SK-N-SH (cell line): ENCODE results near the gene SLC24A4. TPM values are rescaled to one million over a fixed set of nuclear protein-coding genes. Genes with fewer than 3 reads are reported as not detected.

Experiments
- CTCF ChIA-PET: fragments of 300-600, 350-600 bp; formaldehyde crosslinking; extraction: SDS; loops from one replicate; lab custom pipeline; 2021; lab: Yijun Ruan, JAX
- POLR2A ChIA-PET: fragments of 350-600 bp; sonication (Branson Sonifier 250); formaldehyde crosslinking; extraction: SDS; loops from one replicate; lab custom pipeline; 2020; ENCODE audit warnings: antibody characterized with exemption, inconsistent platforms; lab: Yijun Ruan, JAX
- DNase-seq: peaks from one replicate; pipeline ENCODE4 v3.0.0; 2012
- H2AFZ ChIP-seq: fragments of 200-600 bp; sonication (generic); 2 replicates; pipeline ENCODE4 v1.8.1; 2016; ENCODE audit warnings: antibody characterized with exemption, mild to moderate bottlenecking, low read depth
- H3F3A ChIP-seq: fragments of 200-600 bp; sonication (generic); replicated peaks from 2 replicates; pipeline ENCODE3; 2016; ENCODE audit warnings: antibody characterized with exemption, mild to moderate bottlenecking; ENCODE audit not compliant: insufficient read depth
- H3K27ac ChIP-seq, 2 experiments: fragments of 200-500 bp in 1 of 2; fragments of 200-600 bp in 1 of 2; sonication (Bioruptor generic) in 1 of 2; sonication (generic), shearing (Covaris generic) in 1 of 2; 2 replicates each; pipeline versions ENCODE4 v1.5.1 to v1.6.1; 2014 to 2016; ENCODE audit warnings: low read depth in 2 of 2, inconsistent platforms in 1 of 2, low read length in 1 of 2, mild to moderate bottlenecking in 1 of 2, mixed read lengths in 1 of 2
- H3K27me3 ChIP-seq: fragments of 200-600 bp; sonication (generic), shearing (Covaris generic); 2 replicates; pipeline ENCODE4 v1.6.1; 2016; ENCODE audit warnings: mixed run types; ENCODE audit not compliant: insufficient read depth
- H3K36me3 ChIP-seq, 2 experiments: fragments of 200-500 bp in 1 of 2; fragments of 200-600 bp in 1 of 2; sonication (Bioruptor generic) in 1 of 2; sonication (generic) in 1 of 2; replicated peaks in 1 of 2; 2 replicates each; pipeline versions ENCODE3 to v1.5.1; 2014 to 2016; ENCODE audit warnings: low read length in 1 of 2, mild to moderate bottlenecking in 1 of 2; ENCODE audit not compliant: insufficient read depth in 2 of 2, control insufficient read depth in 1 of 2
- H3K4me1 ChIP-seq, 2 experiments: fragments of 200-500 bp in 1 of 2; fragments of 200-600 bp in 1 of 2; sonication (Bioruptor generic) in 1 of 2; sonication (generic), shearing (Covaris generic) in 1 of 2; 2 replicates each; pipeline versions ENCODE4 v1.5.1 to v1.6.1; 2014 to 2016; ENCODE audit warnings: low read depth in 1 of 2, low read length in 1 of 2, mixed run types in 1 of 2; ENCODE audit not compliant: insufficient read depth in 2 of 2, control insufficient read depth in 1 of 2
- H3K4me2 ChIP-seq: fragments of 200-600 bp; sonication (generic), shearing (Covaris generic); 2 replicates; pipeline ENCODE4 v1.6.1; 2017; ENCODE audit warnings: mixed run types
- H3K4me3 ChIP-seq, 2 experiments: fragments of 200-500 bp in 1 of 2; fragments of 200-600 bp in 1 of 2; sonication (Bioruptor generic) in 1 of 2; sonication (generic), shearing (Covaris generic) in 1 of 2; 2 replicates each; pipeline versions ENCODE4 v1.5.1 to v1.8.1; 2014 to 2016; ENCODE audit warnings: low read depth in 2 of 2, inconsistent platforms in 1 of 2, low read length in 1 of 2, mild to moderate bottlenecking in 1 of 2, mixed read lengths in 1 of 2, moderate library complexity in 1 of 2
- H3K79me2 ChIP-seq: fragments of 200-600 bp; sonication (generic); 2 replicates; pipeline ENCODE4 v1.8.1; 2017; ENCODE audit warnings: mild to moderate bottlenecking; ENCODE audit not compliant: insufficient read depth
- H3K9ac ChIP-seq: fragments of 200-600 bp; sonication (generic); 2 replicates; pipeline ENCODE4 v1.6.1; 2017; ENCODE audit warnings: mixed run types
- H3K9me2 ChIP-seq: fragments of 200-600 bp; sonication (generic); 2 replicates; pipeline ENCODE4 v1.6.1; 2017; ENCODE audit warnings: mixed run types
- H3K9me3 ChIP-seq: fragments of 200-600 bp; sonication (generic); 2 replicates; pipeline ENCODE4 v1.6.1; 2017; ENCODE audit warnings: mixed run types, mild to moderate bottlenecking, moderate library complexity
- H4K20me1 ChIP-seq: fragments of 200-600 bp; sonication (generic); 2 replicates; pipeline ENCODE4 v1.6.1; 2017; ENCODE audit warnings: mild to moderate bottlenecking, mixed run types; ENCODE audit not compliant: insufficient read depth
- CTCF ChIP-seq: fragments of 200-600 bp; sonication (generic); IDR thresholded peaks from 2 replicates; pipeline ENCODE4 v1.6.1; 2017; ENCODE audit warnings: antibody characterized with exemption, mild to moderate bottlenecking, moderate library complexity
- EZH2phosphoT487 ChIP-seq: fragments of 200-600 bp; sonication (generic); IDR thresholded peaks from 2 replicates; pipeline ENCODE4 v1.6.1; 2017; ENCODE audit warnings: low read depth, mixed run types, mild to moderate bottlenecking, antibody characterized with exemption, moderate library complexity, borderline replicate concordance
- FOSL2 ChIP-seq: IDR thresholded peaks from 2 replicates; pipeline ENCODE4 v1.4.0; 2012; ENCODE audit warnings: low read depth, mild to moderate bottlenecking, moderate library complexity, borderline replicate concordance
- FOXM1 ChIP-seq: IDR thresholded peaks from 2 replicates; pipeline ENCODE4 v1.4.0; 2012; ENCODE audit warnings: low read depth, mild to moderate bottlenecking
- GATA2 ChIP-seq: sonication (generic); formaldehyde crosslinking; IDR thresholded peaks from 2 replicates; pipeline ENCODE4 v1.5.0; 2020; ENCODE audit warnings: mild to moderate bottlenecking, missing genetic modification reagents
- MEF2A ChIP-seq: IDR thresholded peaks from 2 replicates; pipeline ENCODE4 v1.4.0; 2012; ENCODE audit warnings: low read depth, borderline replicate concordance
- NRF1 ChIP-seq: IDR thresholded peaks from 2 replicates; pipeline ENCODE4 v1.6.1; 2012; ENCODE audit warnings: low read depth, mild to moderate bottlenecking, low read length
- RFX5 ChIP-seq: IDR thresholded peaks from 2 replicates; pipeline ENCODE4 v1.6.1; 2012; ENCODE audit warnings: mild to moderate bottlenecking, improper control_type of control experiment, low read length
- WGBS: methylation state at CpG from one replicate; pipeline ENCODE4 v1.1.6; 2017; ENCODE audit warnings: low lambda C conversion rate; 5-methylcytosine and 5-hydroxymethylcytosine counted together
- polyA plus RNA-seq, 3 experiments: library from polyadenylated mRNA; depleted of rRNA; stranded (reverse); fragments of >200 nt; gene quantifications; 2 replicates each; pipeline ENCODE4 v1.2.3, GENCODE V29; 2012
- TF ChIP-seq, protein P1 (sequence below): fragments of 150-350 bp; IDR thresholded peaks from 2 replicates; pipeline ENCODE4 v1.6.1; 2016; ENCODE audit warnings: mild to moderate bottlenecking, low read depth, low read length
- TF ChIP-seq, protein P2 (sequence below): IDR thresholded peaks from 2 replicates; pipeline ENCODE4 v1.6.1; 2012; ENCODE audit warnings: mild to moderate bottlenecking, low read depth, low read length, moderate library complexity

SLC24A4 gene
- polyA plus RNA-seq, 1 of the 3 experiments (the other 2 are of a cell fraction) = 0.07 TPM

DNA sequence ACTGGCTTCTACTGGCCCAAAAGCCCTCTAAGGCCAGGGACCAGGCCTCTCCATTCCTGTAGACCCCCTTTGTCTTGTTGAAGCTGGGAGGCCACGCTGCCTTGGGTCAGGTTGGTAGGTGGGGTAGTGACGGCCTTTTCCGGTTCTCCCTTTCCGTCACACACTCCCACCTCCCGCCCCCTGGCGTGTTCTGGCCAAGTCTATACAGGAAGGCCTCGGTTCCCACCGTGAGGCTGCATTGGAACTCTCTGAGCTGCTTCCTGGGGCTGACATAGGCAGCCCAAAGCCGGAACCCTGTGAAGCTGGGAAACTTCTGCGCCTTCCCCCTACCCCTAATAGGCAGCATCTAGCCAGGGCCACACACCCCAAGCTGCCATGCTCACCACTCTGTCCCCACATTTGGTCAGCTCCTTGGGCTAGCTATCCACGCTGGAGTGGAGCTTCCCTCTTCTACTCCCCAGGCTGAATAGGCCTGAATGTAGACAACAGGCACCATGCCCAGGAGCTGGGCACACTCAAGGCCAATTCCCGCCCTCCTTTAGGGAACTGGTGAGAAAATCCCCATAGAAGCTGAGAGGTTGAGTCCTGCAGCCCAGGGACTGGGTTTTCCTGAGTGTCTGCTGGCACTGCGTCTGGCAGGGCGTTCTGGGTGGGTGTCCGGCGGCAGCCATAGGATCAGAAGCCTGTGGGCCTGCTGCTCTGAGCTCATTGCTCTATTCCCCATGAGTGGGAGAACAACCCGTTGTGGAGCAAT, 226.3 kb downstream of the SLC24A4 start:
- Histone ChIP-seq H3K4me2 (no peak overlapping the region), H2AFZ (no peak overlapping the region), H3K27ac (no peak overlapping the region), H3F3A (peaks cover 12% of the 10 kb centered on the region), H3K9ac (no peak overlapping the region), H3K4me3 (no peak overlapping the region), H3K36me3 (no peaks in the 10 kb centered on the region), H3K4me1 (peaks cover 0 to 8% of the 10 kb centered on the region in 2 experiments; a peak in 1 of 4 replicates), H4K20me1 (no peaks in the 10 kb centered on the region), H3K9me2 (no peaks in the 10 kb centered on the region), H3K9me3 (no peaks in the 10 kb centered on the region), H3K27me3 (no peaks in the 10 kb centered on the region), H3K79me2 (peaks cover 25% of the 10 kb centered on the region)
- ChIA-PET CTCF (no interaction called here), POLR2A (no interaction called here)
- WGBS = 89% methylated on average over 13 of the region's 17 CpGs
- no peak for TF ChIP-seq GATA2
- no peak for TF ChIP-seq RFX5
- TF ChIP-seq MEF2A = no peak
- no peak for TF ChIP-seq FOXM1
- TF ChIP-seq, protein P1, sequence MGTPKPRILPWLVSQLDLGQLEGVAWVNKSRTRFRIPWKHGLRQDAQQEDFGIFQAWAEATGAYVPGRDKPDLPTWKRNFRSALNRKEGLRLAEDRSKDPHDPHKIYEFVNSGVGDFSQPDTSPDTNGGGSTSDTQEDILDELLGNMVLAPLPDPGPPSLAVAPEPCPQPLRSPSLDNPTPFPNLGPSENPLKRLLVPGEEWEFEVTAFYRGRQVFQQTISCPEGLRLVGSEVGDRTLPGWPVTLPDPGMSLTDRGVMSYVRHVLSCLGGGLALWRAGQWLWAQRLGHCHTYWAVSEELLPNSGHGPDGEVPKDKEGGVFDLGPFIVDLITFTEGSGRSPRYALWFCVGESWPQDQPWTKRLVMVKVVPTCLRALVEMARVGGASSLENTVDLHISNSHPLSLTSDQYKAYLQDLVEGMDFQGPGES = no peak
- TF ChIP-seq EZH2phosphoT487 = no peak
- no peak for TF ChIP-seq FOSL2
- no peak for TF ChIP-seq NRF1
- TF ChIP-seq, protein P2, sequence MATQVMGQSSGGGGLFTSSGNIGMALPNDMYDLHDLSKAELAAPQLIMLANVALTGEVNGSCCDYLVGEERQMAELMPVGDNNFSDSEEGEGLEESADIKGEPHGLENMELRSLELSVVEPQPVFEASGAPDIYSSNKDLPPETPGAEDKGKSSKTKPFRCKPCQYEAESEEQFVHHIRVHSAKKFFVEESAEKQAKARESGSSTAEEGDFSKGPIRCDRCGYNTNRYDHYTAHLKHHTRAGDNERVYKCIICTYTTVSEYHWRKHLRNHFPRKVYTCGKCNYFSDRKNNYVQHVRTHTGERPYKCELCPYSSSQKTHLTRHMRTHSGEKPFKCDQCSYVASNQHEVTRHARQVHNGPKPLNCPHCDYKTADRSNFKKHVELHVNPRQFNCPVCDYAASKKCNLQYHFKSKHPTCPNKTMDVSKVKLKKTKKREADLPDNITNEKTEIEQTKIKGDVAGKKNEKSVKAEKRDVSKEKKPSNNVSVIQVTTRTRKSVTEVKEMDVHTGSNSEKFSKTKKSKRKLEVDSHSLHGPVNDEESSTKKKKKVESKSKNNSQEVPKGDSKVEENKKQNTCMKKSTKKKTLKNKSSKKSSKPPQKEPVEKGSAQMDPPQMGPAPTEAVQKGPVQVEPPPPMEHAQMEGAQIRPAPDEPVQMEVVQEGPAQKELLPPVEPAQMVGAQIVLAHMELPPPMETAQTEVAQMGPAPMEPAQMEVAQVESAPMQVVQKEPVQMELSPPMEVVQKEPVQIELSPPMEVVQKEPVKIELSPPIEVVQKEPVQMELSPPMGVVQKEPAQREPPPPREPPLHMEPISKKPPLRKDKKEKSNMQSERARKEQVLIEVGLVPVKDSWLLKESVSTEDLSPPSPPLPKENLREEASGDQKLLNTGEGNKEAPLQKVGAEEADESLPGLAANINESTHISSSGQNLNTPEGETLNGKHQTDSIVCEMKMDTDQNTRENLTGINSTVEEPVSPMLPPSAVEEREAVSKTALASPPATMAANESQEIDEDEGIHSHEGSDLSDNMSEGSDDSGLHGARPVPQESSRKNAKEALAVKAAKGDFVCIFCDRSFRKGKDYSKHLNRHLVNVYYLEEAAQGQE = no peak
- no peak for TF ChIP-seq CTCF
- no peak for DNase-seq
